NK-92 (cell line): ENCODE data around the gene CYP3A7.
"Not testable (repeated sequence)": the region's sequence is repeated elsewhere in the genome, so short reads cannot be mapped to it uniquely, and the experiment has no call there.

Experiments
- DNase-seq: peaks from one replicate; lab custom pipeline; 2025; ENCODE audit not compliant: unreplicated experiment; lab: John Stamatoyannopoulos, UW

CYP3A7 gene

DNA sequence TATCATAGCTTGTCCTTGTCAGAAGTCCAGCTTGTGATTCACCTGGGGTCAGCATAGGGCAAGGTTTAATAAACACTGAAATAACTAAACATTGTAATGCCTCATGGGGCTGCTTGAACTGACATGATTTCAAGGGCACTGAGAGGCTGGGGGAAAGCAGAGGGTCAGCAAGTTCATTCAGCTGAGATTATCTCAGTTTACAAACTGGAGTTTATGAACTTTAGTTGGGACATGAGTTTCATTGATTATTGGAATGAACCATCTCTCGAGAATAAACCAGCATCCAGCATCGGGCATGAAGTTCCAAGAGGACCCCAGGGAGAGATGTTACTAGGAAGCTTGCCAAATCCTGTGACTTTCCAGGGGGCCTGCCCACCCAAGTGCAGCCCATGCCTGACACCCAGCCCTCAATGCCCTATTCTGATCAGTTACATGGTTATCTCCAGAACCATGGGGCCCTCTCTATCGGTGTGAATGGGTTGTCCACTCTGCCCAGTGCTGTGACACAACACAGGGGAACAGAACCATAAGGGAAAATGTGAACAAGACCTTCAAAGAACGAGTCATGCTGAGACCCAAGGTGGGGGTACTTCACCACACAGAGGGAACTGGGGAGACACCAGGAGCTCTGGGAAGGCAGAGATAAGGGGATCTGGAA, 7.9 kb upstream of the CYP3A7 start:
- DNase-seq = no peak

DNA sequence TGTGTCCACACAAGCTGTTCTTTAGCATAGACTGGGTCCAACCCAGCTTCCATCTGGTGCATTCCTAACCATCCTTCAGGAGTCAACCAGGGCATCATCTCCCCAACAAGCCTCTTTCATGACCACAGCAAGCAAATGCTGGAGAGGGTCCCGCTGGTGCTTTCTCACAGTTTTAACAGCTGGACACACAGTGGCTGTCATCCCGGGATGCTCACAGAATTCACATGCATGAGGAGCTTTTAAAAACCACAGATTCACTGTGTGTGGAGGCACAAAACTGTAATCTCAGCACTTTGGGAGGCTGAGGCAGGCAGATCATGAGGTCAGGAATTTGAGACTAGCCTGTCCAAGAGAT, 6.4 kb upstream of the CYP3A7 start:
- DNase-seq = no peak

DNA sequence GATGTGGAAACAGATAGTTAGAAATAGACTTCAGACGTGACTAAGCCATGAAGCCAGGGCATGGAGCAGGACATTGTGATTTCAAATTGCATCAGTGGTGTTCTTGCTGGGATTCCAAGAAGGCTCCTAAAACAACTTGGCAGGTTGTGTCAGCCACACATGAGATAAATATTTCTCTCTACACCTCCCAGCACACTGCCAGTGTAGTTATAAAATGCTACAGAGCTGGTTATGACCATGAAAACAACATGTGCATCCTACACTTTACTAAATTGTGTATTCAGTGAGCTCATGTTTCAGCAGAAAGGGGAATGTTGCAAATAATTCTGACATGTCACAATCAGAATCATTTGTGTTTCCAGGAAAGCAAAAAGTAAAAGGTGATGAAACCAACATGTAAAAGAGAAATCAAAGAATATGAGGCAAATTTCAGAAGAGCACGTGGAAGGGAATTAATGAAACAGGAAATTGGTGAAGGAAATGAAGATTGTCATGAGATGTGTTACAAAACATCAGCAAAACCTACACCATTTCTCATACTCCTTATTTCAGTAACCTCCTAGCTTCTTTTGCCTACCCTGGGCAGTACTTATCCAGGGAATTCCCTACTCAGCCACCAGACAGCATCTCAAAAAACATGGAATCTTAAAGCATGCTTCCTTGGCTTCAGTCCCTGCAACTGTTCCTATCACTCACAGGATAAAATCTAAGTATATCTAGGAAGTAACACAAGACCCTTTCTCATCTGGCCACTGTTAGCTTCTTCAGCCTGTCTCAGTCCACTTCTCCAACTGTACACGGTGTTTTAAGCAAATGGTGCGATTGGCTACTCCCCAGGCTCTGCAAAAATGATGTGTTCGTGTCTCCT, 5.8 kb upstream of the CYP3A7 start:
- DNase-seq = no peak

DNA sequence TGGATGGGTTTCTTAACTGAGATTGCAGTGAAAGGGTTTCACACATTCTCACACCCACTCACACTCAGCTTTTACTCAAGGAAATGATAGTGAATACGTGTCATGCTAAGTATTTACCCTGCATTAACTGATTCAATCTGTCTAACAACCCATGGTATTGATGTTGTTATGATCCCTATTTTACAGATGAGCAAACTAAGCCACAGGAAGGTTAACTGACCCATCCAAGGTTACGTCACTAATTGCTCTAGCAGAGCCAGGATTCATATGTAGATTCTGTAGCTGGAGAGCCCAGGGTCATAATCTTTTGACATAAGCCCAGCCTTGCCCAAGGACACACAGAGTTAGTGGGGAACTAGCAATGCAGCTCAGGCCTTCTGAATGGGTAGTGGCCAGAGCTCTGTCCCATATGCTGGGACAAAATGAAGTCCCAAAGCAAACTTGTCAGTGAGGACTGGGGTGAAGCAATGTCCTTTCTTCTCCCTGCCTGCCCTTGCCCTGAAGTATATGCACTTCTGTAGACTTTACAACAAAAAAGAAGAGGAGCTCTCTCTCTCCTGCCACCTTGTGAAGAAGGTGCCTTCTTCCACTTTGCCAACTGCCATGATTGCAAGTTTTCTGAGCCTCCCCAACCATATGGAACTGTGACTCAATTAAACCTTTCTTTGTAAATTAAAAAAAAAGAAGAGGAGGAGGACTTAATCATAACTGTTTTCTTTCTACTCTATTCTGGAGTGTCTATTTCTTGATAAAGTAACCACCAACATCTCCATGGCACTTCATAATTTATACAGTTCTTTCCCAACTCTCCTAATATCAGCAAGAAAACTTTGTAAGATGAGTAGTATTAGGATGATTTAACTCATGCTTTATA, 4.9 kb upstream of the CYP3A7 start:
- DNase-seq = no peak

DNA sequence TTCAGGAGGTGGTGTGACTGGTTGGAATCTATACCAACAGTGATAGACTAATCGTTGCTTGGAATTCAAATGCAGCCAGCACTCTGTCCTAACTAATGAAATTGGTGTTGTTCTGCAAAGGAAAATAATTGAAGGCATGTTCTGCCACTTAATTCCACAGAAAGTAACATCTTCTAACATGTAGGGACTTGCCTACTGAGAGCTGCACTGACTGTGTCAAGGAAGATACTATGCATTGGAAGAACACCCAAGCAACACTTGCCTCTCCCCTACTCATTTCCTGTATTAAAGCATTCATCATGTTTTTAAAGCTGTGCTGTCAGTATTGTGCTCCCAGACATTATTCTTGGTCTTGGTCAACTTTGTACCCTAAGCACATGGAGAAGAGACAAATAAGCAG, 2.7 kb upstream of the CYP3A7 start:
- no peak for DNase-seq

DNA sequence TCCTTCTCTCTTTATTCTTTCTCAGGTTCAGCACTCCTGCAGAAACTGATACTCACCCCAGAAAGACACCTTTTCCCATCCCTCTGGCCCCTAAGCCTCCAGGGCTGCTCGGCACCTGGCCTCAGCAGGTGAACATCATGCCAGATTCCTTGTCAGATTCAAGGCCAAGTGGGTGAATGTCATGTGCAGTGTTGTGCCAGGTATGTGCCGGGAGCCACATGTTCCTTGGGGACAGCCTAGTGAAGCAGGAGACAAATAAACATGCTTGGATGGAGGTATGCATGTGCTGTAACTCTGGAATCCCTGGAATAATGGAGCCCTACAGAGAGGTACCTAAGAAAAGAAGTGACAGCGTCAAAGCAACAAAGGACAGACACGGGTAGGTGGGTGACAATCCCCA, 1.7 kb upstream of the CYP3A7 start:
- not testable (repeated sequence) for DNase-seq

DNA sequence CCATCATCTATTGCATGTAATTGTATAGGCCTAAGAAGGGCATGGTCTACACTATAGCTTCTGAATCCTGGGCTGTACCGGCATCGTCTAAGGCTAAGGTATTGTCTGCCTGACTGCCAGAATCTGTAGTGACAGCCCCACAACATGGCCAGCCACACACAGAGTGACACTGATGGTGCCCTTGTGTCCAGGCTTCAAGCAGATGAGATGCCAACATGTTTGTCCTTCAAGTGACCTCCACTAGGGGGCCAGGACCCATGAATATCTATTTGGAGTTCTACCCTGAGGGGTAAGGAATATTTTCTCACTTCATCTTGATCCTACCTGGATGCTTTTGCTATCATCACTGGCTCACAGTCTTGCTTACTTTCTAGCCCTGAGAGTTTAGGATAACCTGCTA, 1.5 kb downstream of the CYP3A7 start:
- DNase-seq = no peak

DNA sequence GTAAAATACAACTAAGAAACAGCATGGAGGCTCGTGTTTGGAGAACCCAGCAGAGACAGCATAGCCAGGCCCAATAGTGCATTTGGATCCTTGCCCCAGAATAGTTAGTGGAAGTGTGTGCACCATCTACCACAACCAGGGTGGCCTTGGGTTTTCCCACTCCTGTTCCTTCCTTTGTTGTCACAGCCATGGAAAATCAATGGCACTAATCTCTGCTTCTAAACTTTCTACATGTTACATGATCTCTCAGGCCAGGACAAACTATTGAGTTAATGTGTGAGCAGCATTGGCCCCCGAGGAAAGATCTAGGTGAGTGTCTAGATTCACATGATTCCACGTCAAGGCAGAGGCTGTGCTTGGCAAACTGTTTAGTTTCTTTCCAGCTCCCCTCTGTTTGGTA, 2.0 kb downstream of the CYP3A7 start:
- no peak for DNase-seq

DNA sequence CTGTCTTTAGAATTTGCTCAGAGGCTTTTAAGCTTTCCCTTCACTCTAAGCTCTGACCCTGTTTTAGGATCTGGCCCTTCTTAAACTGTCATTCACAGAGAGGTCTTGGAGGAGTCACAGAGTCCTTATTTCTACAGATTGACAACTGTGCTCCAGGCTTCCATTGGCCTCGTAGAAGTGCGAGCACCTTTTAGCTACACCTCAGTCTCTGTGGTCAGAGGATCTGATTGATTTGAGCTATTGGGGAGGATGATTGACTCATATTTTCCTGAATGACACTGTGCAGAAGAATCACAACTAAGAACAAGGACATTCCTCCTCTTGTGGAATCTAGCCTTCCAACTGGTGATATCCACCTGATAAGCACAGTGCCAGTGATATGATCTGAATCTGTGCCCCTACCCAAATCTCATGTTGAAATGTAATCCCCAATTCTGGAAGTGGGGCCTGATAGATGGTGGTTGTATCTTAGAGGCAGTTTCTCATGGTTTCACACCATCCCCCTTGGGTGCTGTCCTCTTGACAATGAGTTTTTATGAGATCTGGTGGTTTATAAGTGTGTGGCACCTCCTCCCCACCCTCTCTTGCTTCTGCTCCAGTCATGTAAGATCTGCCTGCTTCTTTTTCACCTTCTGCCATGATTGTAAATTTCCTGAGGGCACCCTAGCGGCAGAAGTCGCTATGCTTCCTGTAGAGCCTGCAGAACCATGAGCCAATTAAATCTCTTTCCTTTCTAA, 3.2 kb downstream of the CYP3A7 start:
- no peak for DNase-seq

DNA sequence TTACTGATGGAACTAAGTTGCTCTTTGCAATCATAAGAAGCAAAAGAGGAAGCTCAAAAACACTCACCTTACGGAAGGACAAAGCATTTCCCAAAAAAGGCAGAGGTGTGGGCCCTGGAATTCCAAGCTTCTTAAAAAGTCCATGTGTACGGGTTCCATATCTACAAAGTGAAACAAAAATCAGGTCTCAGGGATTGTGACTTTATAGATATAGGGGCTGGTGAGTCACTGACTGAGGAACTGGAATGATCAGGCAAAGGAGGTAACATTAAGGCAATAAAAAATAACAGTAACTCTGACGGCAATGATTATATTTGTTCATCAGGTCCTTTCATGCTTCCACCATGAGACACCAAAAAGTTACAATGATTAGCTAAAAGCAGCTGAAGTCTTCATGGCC, 4.0 kb downstream of the CYP3A7 start:
- no peak for DNase-seq

DNA sequence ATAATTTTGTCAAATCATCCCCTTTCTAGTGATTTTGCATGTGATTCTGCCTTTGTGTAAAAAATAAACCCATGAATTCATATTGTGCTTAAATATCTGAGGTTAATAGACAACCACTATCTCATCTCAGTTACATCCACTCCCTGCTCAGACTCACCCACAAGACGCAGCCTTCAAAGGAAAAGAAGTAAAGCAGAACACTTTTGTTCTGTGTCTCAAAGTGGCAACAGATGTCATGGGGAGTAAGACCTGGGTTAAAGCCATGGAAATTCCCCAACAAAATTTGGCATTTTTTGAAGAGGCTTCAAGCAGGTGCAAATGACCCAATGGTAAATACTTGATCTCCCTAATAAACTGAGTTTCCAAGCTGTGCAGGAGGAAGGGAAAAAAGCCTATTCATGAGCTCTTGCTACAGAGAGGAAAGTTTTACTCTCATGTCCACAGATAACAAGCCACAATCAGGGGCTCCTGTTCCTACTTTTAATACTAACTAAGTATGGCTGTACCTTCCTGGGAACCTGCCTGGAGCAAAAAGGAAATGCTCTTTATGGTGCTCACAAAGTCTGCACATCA, 4.7 kb downstream of the CYP3A7 start:
- no peak for DNase-seq

DNA sequence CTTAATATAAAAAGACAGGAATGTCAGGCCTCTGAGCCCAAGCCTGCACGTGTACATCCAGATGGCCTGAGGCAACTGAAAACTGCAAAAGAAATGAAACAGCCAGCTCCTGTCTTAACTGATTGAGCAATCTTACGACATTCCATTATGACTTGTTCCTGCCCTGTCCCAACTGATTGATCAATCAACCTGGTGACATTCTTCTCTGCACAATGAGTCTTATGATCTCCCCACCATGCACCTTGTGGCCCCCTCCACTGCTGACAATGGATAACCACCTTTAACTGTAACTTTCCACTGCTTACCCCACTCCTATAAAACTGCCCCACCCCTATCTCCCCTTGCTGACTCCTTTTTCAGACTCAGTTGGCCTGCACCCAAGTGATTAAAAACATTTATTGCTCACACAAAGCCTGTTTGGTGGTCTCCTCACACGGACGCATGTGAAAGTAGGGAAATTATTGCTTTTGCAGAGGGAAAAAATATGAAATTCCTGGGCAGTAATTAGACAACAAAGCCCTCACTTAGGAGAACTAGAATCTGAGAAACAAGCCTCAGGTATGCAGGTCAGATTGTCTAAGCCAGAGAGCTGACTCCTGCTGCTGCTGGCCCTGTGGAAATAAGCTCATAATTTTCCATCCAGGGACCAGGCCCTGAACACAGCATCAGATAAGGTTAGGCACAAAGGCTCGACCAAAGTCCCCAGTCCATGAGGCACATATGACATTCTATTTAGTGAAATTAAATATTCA, 5.3 kb downstream of the CYP3A7 start:
- DNase-seq = no peak

DNA sequence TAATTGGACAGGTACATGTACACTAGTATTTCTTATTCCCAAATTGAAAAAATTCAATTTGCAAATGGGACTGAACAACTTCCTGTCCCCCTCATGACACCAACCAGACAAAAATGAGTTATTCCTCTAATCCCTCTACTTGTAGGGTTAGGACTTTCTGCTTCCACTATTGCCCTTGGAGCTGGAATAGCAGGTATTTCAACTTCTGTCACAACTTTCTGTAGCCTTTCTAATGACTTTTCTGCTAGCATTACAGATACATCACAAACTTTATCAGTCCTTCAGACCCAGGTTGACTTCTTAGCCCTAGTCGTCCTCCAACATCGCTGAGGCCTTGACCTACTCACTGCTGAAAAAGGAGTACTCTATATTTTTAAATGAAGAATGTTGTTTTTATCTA, 6.4 kb downstream of the CYP3A7 start:
- no peak for DNase-seq

DNA sequence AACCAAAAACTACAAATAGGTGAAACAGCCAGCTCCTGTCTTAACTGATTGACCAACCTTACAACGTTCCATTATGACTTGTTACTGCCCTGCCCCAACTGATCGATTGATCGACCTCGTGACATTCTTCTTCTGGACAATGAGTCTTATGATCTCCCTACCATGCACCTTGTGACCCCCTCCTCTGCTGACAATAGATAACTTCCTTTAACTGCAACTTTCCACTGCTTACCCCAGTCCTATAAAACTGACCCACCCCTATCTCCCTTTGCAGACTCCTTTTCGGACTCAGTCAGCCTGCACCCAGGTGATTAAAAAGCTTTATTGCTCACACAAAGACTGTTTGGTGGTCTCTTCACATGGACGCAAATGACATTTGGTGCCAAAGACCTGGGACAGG, 11.8 kb downstream of the CYP3A7 start:
- DNase-seq = not testable (repeated sequence)

DNA sequence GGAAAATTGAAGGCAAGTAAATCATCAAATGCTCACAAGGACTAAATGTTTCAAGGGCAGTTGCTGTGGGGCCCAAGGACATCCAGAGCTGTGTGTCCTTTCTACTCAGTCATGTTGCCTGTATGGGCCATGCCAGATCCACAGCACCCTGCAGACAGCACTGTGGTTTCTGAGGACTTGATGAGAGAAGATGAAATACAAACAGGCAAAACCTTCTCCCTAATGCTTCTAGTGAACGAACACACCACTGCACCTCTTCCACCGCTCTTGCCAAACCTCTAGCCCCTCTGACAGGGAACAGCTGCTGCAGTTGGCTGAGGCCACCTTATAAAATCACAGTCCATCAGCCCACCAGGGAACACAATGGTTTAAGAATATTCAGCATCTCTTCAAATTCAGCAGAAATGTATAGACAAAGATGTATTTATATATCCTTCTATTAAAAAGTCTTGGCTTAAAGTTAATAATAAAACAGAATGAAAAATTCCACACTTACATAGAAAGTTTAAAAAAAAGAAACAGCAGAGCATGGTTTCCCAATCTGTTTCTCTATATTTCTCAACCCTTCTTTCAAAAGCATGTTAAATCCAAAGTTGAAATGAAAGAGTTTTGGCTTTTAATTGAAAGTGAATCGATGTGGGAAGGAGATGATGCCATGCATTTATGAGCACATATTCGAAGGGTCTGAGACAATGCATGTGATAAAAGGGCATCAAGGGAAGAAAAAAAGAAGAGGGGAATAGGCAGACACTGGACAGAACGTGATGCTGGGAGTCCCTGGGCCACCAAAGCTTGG, 14.0 kb downstream of the CYP3A7 start:
- no peak for DNase-seq

DNA sequence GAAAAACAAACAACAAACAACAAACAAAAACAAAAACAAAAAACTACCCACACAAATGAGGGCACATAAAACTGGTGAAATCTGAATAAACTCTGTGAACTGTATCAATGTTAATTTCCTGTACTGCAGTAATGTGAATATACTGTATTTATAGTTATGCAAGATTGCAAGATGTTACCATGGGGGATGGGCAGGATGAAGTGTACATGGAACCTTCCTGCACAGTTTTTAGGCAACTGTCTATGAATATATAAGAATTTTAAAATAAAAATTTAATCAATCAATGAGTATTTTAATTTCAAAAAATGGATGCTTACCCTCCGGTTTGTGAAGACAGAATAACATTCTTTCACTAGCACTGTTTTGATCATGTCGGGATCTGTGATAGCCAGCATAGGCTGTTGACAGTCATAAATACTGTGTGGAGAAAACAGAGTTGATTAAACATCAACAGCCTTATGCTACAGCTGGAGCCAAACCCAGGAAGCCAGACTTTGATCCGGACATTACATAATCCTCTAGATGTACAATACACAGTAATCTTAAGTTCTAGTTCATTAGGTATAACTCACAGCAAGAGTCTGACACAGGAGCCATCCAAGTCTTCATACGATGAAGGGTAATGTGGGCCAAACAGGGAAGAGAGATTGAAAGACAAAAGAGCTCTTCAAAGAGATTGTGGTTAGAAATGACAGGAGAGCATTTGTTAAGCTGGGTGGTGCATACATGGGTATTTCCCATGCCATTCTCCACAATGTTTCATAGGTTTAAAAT, 14.8 kb downstream of the CYP3A7 start:
- no peak for DNase-seq

DNA sequence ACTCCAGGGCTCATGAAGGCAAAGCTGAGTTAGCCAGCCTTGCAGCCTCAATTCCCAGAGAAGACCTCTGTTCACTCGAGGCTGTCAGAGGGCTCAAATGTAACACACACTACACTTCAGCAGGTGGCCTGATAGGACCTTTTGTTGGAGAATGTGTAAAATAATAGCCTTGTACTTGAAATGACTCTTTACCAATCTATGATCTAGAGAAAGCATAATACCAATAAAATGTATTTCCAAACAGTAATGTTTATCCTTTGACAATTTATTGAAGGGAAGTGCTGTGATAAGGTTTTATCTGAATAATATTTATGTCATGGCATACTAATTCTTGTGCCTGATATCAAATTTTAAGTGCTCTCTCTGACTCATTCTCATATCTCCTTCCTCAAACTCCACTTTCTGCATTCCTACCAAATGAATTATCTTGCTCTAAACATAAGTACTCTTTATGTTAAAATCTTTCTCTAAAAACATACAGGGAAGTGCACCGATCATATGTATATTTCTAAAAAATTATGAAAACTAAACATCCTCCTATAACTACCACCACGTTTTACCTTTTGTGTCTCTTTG, 20.9 kb downstream of the CYP3A7 start:
- DNase-seq = no peak
